Brain microvascular endothelial cell (primary cell): ENCODE results near the gene TMEM120B.
A peak's percentile ranks its signal among the peaks of the same experiment; 100 is the strongest.

Source experiments
- DNase-seq: peaks from one replicate; pipeline ENCODE4 v3.0.0-alpha.2; 2020
- H3K27ac ChIP-seq: fragments of 250-450 bp; sonication (Bioruptor Pico); 2 replicates; pipeline ENCODE4 v1.5.1; 2020; ENCODE audit warnings: mild to moderate bottlenecking, moderate library complexity
- H3K27me3 ChIP-seq: fragments of 250-450 bp; sonication (Bioruptor Pico); replicated peaks from 2 replicates; pipeline ENCODE4 v1.5.1; 2020; ENCODE audit warnings: mild to moderate bottlenecking
- H3K36me3 ChIP-seq: fragments of 250-450 bp; sonication (Bioruptor Pico); replicated peaks from 2 replicates; pipeline ENCODE4 v1.5.1; 2020; ENCODE audit warnings: mild to moderate bottlenecking
- H3K4me3 ChIP-seq: 2 replicates; pipeline ENCODE4 v1.5.1; 2011; ENCODE audit warnings: low read depth, mild to moderate bottlenecking, control low read depth, low read length, moderate library complexity
- CTCF ChIP-seq: IDR thresholded peaks from 2 replicates; pipeline ENCODE4 v1.5.1; 2011; ENCODE audit warnings: low read depth, mild to moderate bottlenecking, moderate library complexity, low read length, control low read depth, inconsistent platforms; ENCODE audit errors: missing control alignments
- in situ Hi-C: cut with HindIII; loops from 2 replicates; pipeline ENCODE4 v1.10.0; 2017; ENCODE audit warnings: low sequenced_read_pairs, low pct_ligation_motif_present

Gene TMEM120B

GRCh38 chr12:121775501-121775900 lies 62.9 kb downstream of the TMEM120B start:
- in situ Hi-C loops: no loop called here
- H3K4me3 ChIP-seq: no peak overlapping the region
- no peak for DNase-seq
- no peaks in the 10 kb centered on the region for H3K27me3 ChIP-seq
- TF ChIP-seq CTCF: no peak
- H3K36me3 ChIP-seq: peaks cover 2% of the 10 kb centered on the region
- H3K27ac ChIP-seq: no peak overlapping the region

- peak; percentile 92 for TF ChIP-seq CTCF
- Histone ChIP-seq H3K27ac (no peak overlapping the region), H3K4me3 (no peak overlapping the region), H3K27me3 (no peaks in the 10 kb centered on the region), H3K36me3 (peaks cover 2% of the 10 kb centered on the region)
- DNase-seq: no peak
- in situ Hi-C loops: no loop called here
Observed at GRCh38 chr12:121776190-121777098, 63.9 kb downstream of the TMEM120B start.

GRCh38 chr12:121778567-121779421 lies 66.2 kb downstream of the TMEM120B start:
- no peak for TF ChIP-seq CTCF
- Histone ChIP-seq H3K27ac (no peak overlapping the region), H3K27me3 (no peaks in the 10 kb centered on the region), H3K36me3 (peaks cover 2% of the 10 kb centered on the region), H3K4me3 (no peak overlapping the region)
- DNase-seq: no peak
- in situ Hi-C loops: no loop called here

- in situ Hi-C loops: no loop called here
Observed at GRCh38 chr12:121779422-121779895, 66.9 kb downstream of the TMEM120B start.

GRCh38 chr12:121780429-121780828 lies 67.9 kb downstream of the TMEM120B start:
- Histone ChIP-seq H3K27me3 (no peaks in the 10 kb centered on the region), H3K4me3 (no peak overlapping the region), H3K27ac (no peak overlapping the region), H3K36me3 (peaks cover 2% of the 10 kb centered on the region)
- in situ Hi-C loops: no loop called here
- DNase-seq: no peak
- no peak for TF ChIP-seq CTCF

More at GRCh38 chr12:121779422-121779895, 66.9 kb downstream of the TMEM120B start:
- peaks cover 2% of the 10 kb centered on the region for H3K36me3 ChIP-seq
- TF ChIP-seq CTCF: no peak
- no peak overlapping the region for H3K4me3 ChIP-seq
- no peak overlapping the region for H3K27ac ChIP-seq
- no peaks in the 10 kb centered on the region for H3K27me3 ChIP-seq
- DNase-seq: no peak
